H1 (cell line): Measurements from ENCODE around the gene GOLGA3. TPM values are rescaled to one million over a fixed set of nuclear protein-coding genes. Genes with fewer than 3 reads are reported as not detected.

Experiments
- CTCF ChIA-PET: fragments of 300-600 bp; sonication (Branson Sonifier 250); formaldehyde crosslinking; loops from one replicate; lab custom pipeline; 2021; ENCODE audit not compliant: partially characterized antibody; lab: Charles Lee
- POLR2A ChIA-PET: fragments of 300-600 bp; sonication (Branson Sonifier 250); formaldehyde crosslinking; loops from one replicate; lab custom pipeline; 2021; ENCODE audit warnings: inconsistent platforms; ENCODE audit not compliant: partially characterized antibody; lab: Charles Lee
- DNase-seq, 2 experiments: peaks; one replicate each; pipeline versions ENCODE4 v3.0.0 to v3.0.0-alpha.2; 2010 to 2022; ENCODE audit warnings: low spot score in 2 of 2, low read depth in 1 of 2, mixed read lengths in 1 of 2
- FAIRE-seq: peaks from 2 replicates; lab custom pipeline; 2011; peaks lifted over from hg19 to GRCh38; lab: Jason Lieb, UNC
- H2AFZ ChIP-seq: 2 replicates; pipeline ENCODE4 v1.8.1; 2012; ENCODE audit warnings: low read length, inconsistent platforms
- H2AK5ac ChIP-seq: 2 replicates; pipeline ENCODE4 v1.6.1; 2013; ENCODE audit warnings: low read depth, low read length
- H2BK120ac ChIP-seq: replicated peaks from 2 replicates; pipeline ENCODE3; 2013; ENCODE audit warnings: low read depth, low read length, inconsistent platforms
- H2BK12ac ChIP-seq: 2 replicates; pipeline ENCODE4 v1.6.1; 2013; ENCODE audit warnings: low read depth, low read length
- H2BK15ac ChIP-seq: 2 replicates; pipeline ENCODE4 v1.6.1; 2013; ENCODE audit warnings: low read length
- H2BK20ac ChIP-seq: 2 replicates; pipeline ENCODE4 v1.6.1; 2013; ENCODE audit warnings: low read length
- H2BK5ac ChIP-seq: 2 replicates; pipeline ENCODE4 v1.6.1; 2013; ENCODE audit warnings: low read depth, low read length
- H3K14ac ChIP-seq: 2 replicates; pipeline ENCODE4 v1.6.1; 2013; ENCODE audit warnings: inconsistent platforms; ENCODE audit not compliant: insufficient read length
- H3K18ac ChIP-seq: 2 replicates; pipeline ENCODE4 v1.6.1; 2013; ENCODE audit warnings: low read length; ENCODE audit errors: extremely low read depth
- H3K23ac ChIP-seq: 2 replicates; pipeline ENCODE4 v1.6.1; 2013; ENCODE audit warnings: inconsistent platforms; ENCODE audit not compliant: insufficient read length
- H3K23me2 ChIP-seq: 2 replicates; pipeline ENCODE4 v1.6.1; 2013; ENCODE audit warnings: low read depth, low read length
- H3K27ac ChIP-seq: 2 replicates; pipeline ENCODE4 v1.6.1; 2011; ENCODE audit warnings: low read depth, low read length, inconsistent platforms
- H3K27me3 ChIP-seq, 4 experiments: replicated peaks in 1 of 4; 1 replicate in 1 of 4; 2 replicates in 3 of 4; pipeline versions ENCODE4 v1.6.1 to v1.8.1; 2011 to 2013; ENCODE audit warnings: low read length in 3 of 4, mild to moderate bottlenecking in 3 of 4, inconsistent platforms in 2 of 4, mixed read lengths in 2 of 4, moderate library complexity in 1 of 4; ENCODE audit not compliant: control insufficient read depth in 3 of 4, insufficient read depth in 3 of 4; ENCODE audit errors: extremely low read depth in 1 of 4
- H3K36me3 ChIP-seq, 4 experiments: 2 replicates each; pipeline versions ENCODE4 v1.6.1 to v1.8.1; 2011 to 2013; ENCODE audit warnings: mild to moderate bottlenecking in 4 of 4, low read length in 3 of 4, moderate library complexity in 2 of 4, control low read depth in 1 of 4, inconsistent platforms in 1 of 4; ENCODE audit not compliant: insufficient read depth in 4 of 4, control insufficient read depth in 2 of 4
- H3K4ac ChIP-seq: replicated peaks from 2 replicates; pipeline ENCODE3; 2013; ENCODE audit warnings: low read length, low read depth, mixed read lengths, inconsistent platforms; ENCODE audit not compliant: insufficient read length
- H3K4me1 ChIP-seq, 4 experiments: replicated peaks in 1 of 4; 1 replicate in 1 of 4; 2 replicates in 3 of 4; pipeline versions ENCODE4 v1.6.1 to v1.8.1; 2011 to 2013; ENCODE audit warnings: low read length in 3 of 4, inconsistent platforms in 2 of 4, mixed read lengths in 1 of 4; ENCODE audit not compliant: insufficient read depth in 4 of 4, control insufficient read depth in 3 of 4
- H3K4me2 ChIP-seq, 2 experiments: 2 replicates each; pipeline versions ENCODE4 v1.6.1 to v1.8.1; 2011 to 2013; ENCODE audit warnings: low read depth in 2 of 2, low read length in 2 of 2, control low read depth in 1 of 2, inconsistent platforms in 1 of 2, mild to moderate bottlenecking in 1 of 2; ENCODE audit not compliant: insufficient read depth in 1 of 2
- H3K4me3 ChIP-seq, 4 experiments: fragments of 200-600, 300-600 bp in 1 of 4; sonication (generic), shearing (Covaris generic), sonication (Bioruptor Twin) in 1 of 4; 2 replicates each; pipeline versions ENCODE4 v1.5.1 to v1.8.1; 2011 to 2016; ENCODE audit warnings: low read length in 4 of 4, low read depth in 3 of 4, control low read depth in 2 of 4, inconsistent platforms in 2 of 4, mild to moderate bottlenecking in 2 of 4, mixed read lengths in 1 of 4, moderate library complexity in 1 of 4; ENCODE audit not compliant: insufficient read depth in 2 of 4; ENCODE audit errors: extremely low read depth in 1 of 4
- H3K56ac ChIP-seq: replicated peaks from 2 replicates; pipeline ENCODE3; 2013; ENCODE audit warnings: low read depth, mild to moderate bottlenecking, mixed read lengths, low read length, inconsistent platforms; ENCODE audit not compliant: insufficient read length
- H3K79me1 ChIP-seq: 2 replicates; pipeline ENCODE4 v1.6.1; 2013; ENCODE audit warnings: low read depth, low read length, control low read depth
- H3K79me2 ChIP-seq, 2 experiments: 2 replicates each; pipeline versions ENCODE4 v1.6.1 to v1.8.1; 2012 to 2013; ENCODE audit warnings: low read length in 2 of 2, mild to moderate bottlenecking in 2 of 2, inconsistent platforms in 1 of 2; ENCODE audit not compliant: insufficient read depth in 2 of 2, control insufficient read depth in 1 of 2
- H3K9ac ChIP-seq, 4 experiments: replicated peaks in 1 of 4; 1 replicate in 1 of 4; 2 replicates in 3 of 4; pipeline versions ENCODE4 v1.6.1 to v1.8.1; 2011 to 2013; ENCODE audit warnings: low read depth in 3 of 4, low read length in 3 of 4, control low read depth in 2 of 4, mild to moderate bottlenecking in 2 of 4, moderate library complexity in 2 of 4, inconsistent platforms in 1 of 4; ENCODE audit errors: extremely low read depth in 1 of 4
- H3K9me3 ChIP-seq, 2 experiments: 2 replicates each; pipeline versions ENCODE4 v1.6.1 to v1.8.1; 2012 to 2013; ENCODE audit warnings: mild to moderate bottlenecking in 2 of 2, moderate library complexity in 2 of 2, control low read depth in 1 of 2, inconsistent platforms in 1 of 2, low read depth in 1 of 2, low read length in 1 of 2, mixed read lengths in 1 of 2; ENCODE audit not compliant: insufficient read depth in 2 of 2
- H4K20me1 ChIP-seq, 2 experiments: replicated peaks in 1 of 2; 2 replicates each; pipeline versions ENCODE3 to v1.8.1; 2011 to 2013; ENCODE audit warnings: inconsistent platforms in 2 of 2, low read length in 2 of 2, mild to moderate bottlenecking in 1 of 2; ENCODE audit not compliant: insufficient read depth in 2 of 2, control insufficient read depth in 1 of 2
- H4K5ac ChIP-seq: 2 replicates; pipeline ENCODE4 v1.6.1; 2013; ENCODE audit warnings: low read length, low read depth, mixed read lengths, inconsistent platforms; ENCODE audit not compliant: insufficient read length
- H4K8ac ChIP-seq: 2 replicates; pipeline ENCODE4 v1.8.0; 2013; ENCODE audit warnings: mild to moderate bottlenecking, moderate library complexity, low read length, inconsistent platforms; ENCODE audit not compliant: insufficient read depth; ENCODE audit errors: extremely low read depth
- H4K91ac ChIP-seq: replicated peaks from 2 replicates; pipeline ENCODE3; 2013; ENCODE audit warnings: low read length, mixed read lengths, inconsistent platforms; ENCODE audit not compliant: insufficient read length
- CHD1 ChIP-seq: IDR thresholded peaks from 2 replicates; pipeline ENCODE4 v1.6.1; 2012; ENCODE audit warnings: low read depth, low read length, improper control_type of control experiment
- FOSL1 ChIP-seq: IDR thresholded peaks from 2 replicates; pipeline ENCODE4 v1.6.1; 2011; ENCODE audit warnings: mild to moderate bottlenecking, low read depth, low read length, moderate library complexity; ENCODE audit not compliant: insufficient read depth
- KDM5A ChIP-seq: fragments of 200-600 bp; IDR thresholded peaks from 2 replicates; pipeline ENCODE4 v1.7.1; 2012; ENCODE audit warnings: mild to moderate bottlenecking, low read length, inconsistent platforms, mixed read lengths
- MAFK ChIP-seq: IDR thresholded peaks from 2 replicates; pipeline ENCODE4 v1.6.1; 2012; ENCODE audit warnings: low read depth, mild to moderate bottlenecking, improper control_type of control experiment, low read length
- NANOG ChIP-seq: IDR thresholded peaks from 2 replicates; pipeline ENCODE4 v1.6.1; 2011; ENCODE audit warnings: low read length, low read depth, mild to moderate bottlenecking, inconsistent platforms; ENCODE audit not compliant: insufficient read depth, poor library complexity, severe bottlenecking
- RBBP5 ChIP-seq: IDR thresholded peaks from 2 replicates; pipeline ENCODE4 v1.7.1; 2012; ENCODE audit warnings: low read depth, mild to moderate bottlenecking, inconsistent platforms, low read length, moderate library complexity, borderline replicate concordance
- SP2 ChIP-seq: IDR thresholded peaks from 2 replicates; pipeline ENCODE4 v1.6.1; 2012; ENCODE audit warnings: mild to moderate bottlenecking, low read length, inconsistent platforms
- TAF1 ChIP-seq: IDR thresholded peaks from 2 replicates; pipeline ENCODE4 v1.6.1; 2011; ENCODE audit warnings: mild to moderate bottlenecking, low read depth, low read length
- USF2 ChIP-seq: IDR thresholded peaks from 2 replicates; pipeline ENCODE4 v1.6.1; 2011; ENCODE audit warnings: low read length, improper control_type of control experiment
- YY1 ChIP-seq: IDR thresholded peaks from 2 replicates; pipeline ENCODE4 v1.6.1; 2011; ENCODE audit warnings: low read depth, mild to moderate bottlenecking, low read length
- ZNF274 ChIP-seq: IDR thresholded peaks from 2 replicates; pipeline ENCODE4 v1.7.0; 2012; ENCODE audit warnings: low read length, borderline replicate concordance; ENCODE audit errors: extremely low read depth
- WGBS, 2 experiments: shearing (Covaris generic) in 1 of 2; methylation state at CpG; one replicate each; pipeline versions ENCODE4 v1.1.6 to v1.1.7; 2013 to 2015; ENCODE audit warnings: low lambda C conversion rate in 2 of 2, mixed read lengths in 2 of 2, inconsistent platforms in 1 of 2, low coverage in 1 of 2, missing lambda C conversion rate in 1 of 2; ENCODE audit not compliant: insufficient replicate concordance in 2 of 2, insufficient coverage in 1 of 2, insufficient read length in 1 of 2; ENCODE audit errors: extremely low coverage in 1 of 2, missing lambda C conversion rate in 1 of 2; 5-methylcytosine and 5-hydroxymethylcytosine counted together
- polyA plus RNA-seq, 7 experiments: library from polyadenylated mRNA; depleted of rRNA in 3 of 7; stranded (reverse) in 5 of 7; unstranded in 2 of 7; fragments of >200 nt in 5 of 7; fragments of 200-250 nt in 2 of 7; gene quantifications; 1 replicate in 5 of 7; 2 replicates in 1 of 7; 4 replicates in 1 of 7; pipeline versions ENCODE4 v1.2.1 to v1.2.3, GENCODE V29; 2011 to 2013; ENCODE audit warnings: missing spikeins in 2 of 7, mixed read lengths in 2 of 7
- total RNA-seq: library from RNA; stranded (reverse); fragmentation: NEBNext Ultra II Directional; extraction: Animal tissue kit (Norgen Biotek cat#: 25700); gene quantifications from 2 replicates; pipeline ENCODE4 v1.2.1, GENCODE V29; 2021
- TF ChIP-seq, protein P1 (sequence below): IDR thresholded peaks from 2 replicates; pipeline ENCODE4 v1.6.1; 2012; ENCODE audit warnings: low read length, inconsistent platforms

Gene GOLGA3
- total and polyA plus RNA-seq, 2 of the 8 experiments (the other 6 are each of a cell fraction or from before 2014, with no cell fraction given), result 6.4 to 33.1 TPM

DNA sequence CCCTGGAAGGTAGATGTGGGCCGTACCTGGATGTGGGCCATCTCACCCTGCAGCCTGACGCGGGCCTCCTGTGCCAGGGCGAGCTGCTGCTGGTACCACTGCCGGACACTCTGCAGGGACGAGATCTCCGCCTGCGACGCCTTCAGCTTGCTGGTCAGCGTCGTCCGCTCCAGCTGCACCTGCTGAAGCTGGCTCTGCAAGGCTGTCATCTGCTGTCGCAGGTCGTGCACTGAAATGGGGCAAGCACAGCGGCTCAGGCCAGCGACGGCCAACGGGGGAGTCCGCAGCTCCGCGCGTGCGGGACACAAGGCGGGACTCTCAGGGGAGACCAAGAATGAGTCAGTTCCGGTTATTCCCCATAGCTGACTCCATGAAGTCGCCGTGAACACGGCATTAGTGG, 26.9 kb downstream of the GOLGA3 start:
- no peak overlapping the region for H3K27ac ChIP-seq
- no peak overlapping the region for H3K4me2 ChIP-seq
- ChIA-PET CTCF (interaction anchor here (1.2 to 3.0 kb wide), 2 partner anchors 9 to 103 kb away, joined by 3 to 10 read pairs; no protein-coding TSS in a partner anchor), POLR2A (no interaction called here)
- H2BK5ac ChIP-seq, result no peak overlapping the region; the same call in 1 of the 2 replicates
- peaks cover 12 to 17% of the 10 kb centered on the region in 2 experiments for H4K20me1 ChIP-seq
- peaks cover 3% of the 10 kb centered on the region for H3K79me1 ChIP-seq
- H4K91ac ChIP-seq, result no peak overlapping the region
- whole genome bisulfite sequencing, 2 experiments, result 91% methylated on average over 23 of the region's 28 CpGs; no CpG with 5 or more reads in 1 of the 2 experiments
- no peak overlapping the region for H4K5ac ChIP-seq
- no peak overlapping the region for H2AFZ ChIP-seq
- H3K4me3 ChIP-seq, result no peak overlapping the region
- DNase-seq (no peak), FAIRE-seq (no peak)
- H3K56ac ChIP-seq, result no peak overlapping the region
- no peak overlapping the region for H2BK12ac ChIP-seq
- H3K9me3 ChIP-seq, result no peaks in the 10 kb centered on the region
- H3K23ac ChIP-seq, result no peak overlapping the region
- H2BK15ac ChIP-seq, result no peak overlapping the region
- H3K23me2 ChIP-seq, result no peaks in the 10 kb centered on the region
- no peak overlapping the region for H3K18ac ChIP-seq
- no peaks in the 10 kb centered on the region for H3K4me1 ChIP-seq
- no peak overlapping the region for H4K8ac ChIP-seq
- no peak overlapping the region for H3K4ac ChIP-seq
- H3K9ac ChIP-seq, result no peak overlapping the region
- H3K14ac ChIP-seq, result no peak overlapping the region
- H3K36me3 ChIP-seq, result peaks cover 21 to 63% (median 36%) of the 10 kb centered on the region in 4 experiments; a peak in 7 of 8 replicates
- no peak overlapping the region for H2AK5ac ChIP-seq
- H3K27me3 ChIP-seq, result no peaks in the 10 kb centered on the region
- H2BK120ac ChIP-seq, result no peak overlapping the region
- H3K79me2 ChIP-seq, result peaks cover 0 to 10% of the 10 kb centered on the region in 2 experiments; a peak in 2 of 4 replicates
- no peak overlapping the region for H2BK20ac ChIP-seq
- TF ChIP-seq TAF1 (no peak), USF2 (no peak), ZNF274 (no peak), CHD1 (no peak), NANOG (no peak), FOSL1 (no peak), MAFK (no peak), RBBP5 (no peak), KDM5A (no peak), YY1 (no peak), SP2 (no peak)
- TF ChIP-seq, protein P1, sequence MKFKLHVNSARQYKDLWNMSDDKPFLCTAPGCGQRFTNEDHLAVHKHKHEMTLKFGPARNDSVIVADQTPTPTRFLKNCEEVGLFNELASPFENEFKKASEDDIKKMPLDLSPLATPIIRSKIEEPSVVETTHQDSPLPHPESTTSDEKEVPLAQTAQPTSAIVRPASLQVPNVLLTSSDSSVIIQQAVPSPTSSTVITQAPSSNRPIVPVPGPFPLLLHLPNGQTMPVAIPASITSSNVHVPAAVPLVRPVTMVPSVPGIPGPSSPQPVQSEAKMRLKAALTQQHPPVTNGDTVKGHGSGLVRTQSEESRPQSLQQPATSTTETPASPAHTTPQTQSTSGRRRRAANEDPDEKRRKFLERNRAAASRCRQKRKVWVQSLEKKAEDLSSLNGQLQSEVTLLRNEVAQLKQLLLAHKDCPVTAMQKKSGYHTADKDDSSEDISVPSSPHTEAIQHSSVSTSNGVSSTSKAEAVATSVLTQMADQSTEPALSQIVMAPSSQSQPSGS, result no peak
